ENCODE data around the gene KCNIP4. TPM values are rescaled to one million over a fixed set of nuclear protein-coding genes. Genes with fewer than 3 reads are reported as not detected.

Gene KCNIP4
- polyA plus RNA-seq, 4 donors: 10.6 to 18.3 (median 15.5) TPM

DNA sequence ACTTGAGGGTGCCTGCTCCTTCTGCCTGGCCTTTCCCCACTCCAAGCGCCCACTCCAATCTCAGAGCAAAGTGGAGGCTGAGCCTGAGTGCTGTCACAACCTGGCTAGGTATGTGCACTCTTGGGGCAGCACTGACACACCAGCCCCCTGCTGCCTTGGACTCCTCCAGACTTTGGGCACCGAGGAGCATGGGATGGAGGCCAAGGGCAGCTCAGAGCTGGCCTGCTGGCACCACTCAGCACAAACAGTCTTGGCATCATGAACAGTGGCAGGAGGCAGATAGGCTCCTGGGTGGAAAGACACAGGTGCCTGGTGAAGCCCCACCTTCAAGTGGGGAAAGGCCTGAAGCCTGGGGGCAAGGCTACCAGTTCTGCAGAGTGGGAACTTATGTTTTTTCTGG, 91.8 kb downstream of the KCNIP4 start:
- DNase-seq (ENCODE audit: low read depth in 4 of 4, low spot score in 3 of 4): no peak

DNA sequence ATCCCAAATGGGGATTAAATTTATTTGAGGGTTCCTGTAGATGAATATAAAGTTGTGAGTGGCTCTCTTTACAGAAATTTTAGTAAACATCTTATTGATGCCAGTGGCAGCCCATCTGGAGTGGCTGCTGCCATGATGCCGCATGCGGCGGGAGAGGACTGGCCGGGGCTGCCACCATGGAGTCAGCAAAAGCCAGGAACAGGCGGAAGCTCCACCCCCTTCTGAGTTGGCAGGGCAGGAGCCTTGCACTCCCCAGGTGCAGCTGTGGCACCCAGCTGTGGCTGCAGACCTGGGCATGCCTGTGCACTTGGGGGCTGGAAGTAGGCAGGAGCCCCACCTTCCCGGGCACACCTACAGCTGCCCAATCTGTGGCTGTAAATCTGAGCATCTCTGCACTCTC, 92.3 kb downstream of the KCNIP4 start:
- no peak for DNase-seq (ENCODE audit: low read depth in 4 of 4, low spot score in 3 of 4)

DNA sequence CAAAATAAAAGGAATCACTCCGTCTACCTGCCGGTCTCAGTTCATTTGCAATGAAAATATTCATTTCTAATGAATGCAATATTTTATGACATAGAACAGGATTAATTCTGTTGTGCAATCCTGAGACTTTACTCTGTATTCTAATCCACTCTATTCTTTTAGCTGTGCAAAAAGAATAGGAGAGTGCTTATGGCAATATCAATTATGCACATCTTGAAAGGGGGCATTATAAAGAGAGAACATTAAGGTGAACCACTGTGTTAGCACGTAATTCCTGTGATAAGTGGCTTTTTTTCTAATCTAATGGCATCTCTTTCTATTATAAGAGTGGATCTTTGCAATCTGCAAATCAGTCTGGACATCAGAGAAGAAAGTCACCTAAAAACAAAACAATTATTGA, 99.5 kb downstream of the KCNIP4 start:
- DNase-seq (ENCODE audit: low read depth in 4 of 4, low spot score in 3 of 4): no peak

DNA sequence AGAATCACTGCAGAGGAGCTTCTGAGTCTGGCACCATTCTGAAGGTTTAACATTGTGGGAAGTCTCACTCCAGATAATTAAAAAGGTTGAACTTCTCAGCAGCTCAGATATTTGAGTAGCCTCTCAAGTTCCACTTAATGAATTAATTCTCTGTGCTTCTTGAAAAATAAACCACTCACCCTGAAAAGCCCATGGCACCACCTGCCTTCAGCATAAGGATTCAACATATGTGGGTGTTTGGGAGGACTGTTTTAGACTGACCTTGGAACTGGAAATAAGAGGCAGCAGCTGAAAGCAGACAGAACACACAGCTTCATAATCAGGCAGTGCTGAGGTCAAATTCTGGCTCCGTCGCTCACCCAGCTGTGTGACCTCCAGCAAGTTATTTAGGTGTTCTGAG, 100.6 kb downstream of the KCNIP4 start:
- DNase-seq (ENCODE audit: low read depth in 4 of 4, low spot score in 3 of 4): no peak

DNA sequence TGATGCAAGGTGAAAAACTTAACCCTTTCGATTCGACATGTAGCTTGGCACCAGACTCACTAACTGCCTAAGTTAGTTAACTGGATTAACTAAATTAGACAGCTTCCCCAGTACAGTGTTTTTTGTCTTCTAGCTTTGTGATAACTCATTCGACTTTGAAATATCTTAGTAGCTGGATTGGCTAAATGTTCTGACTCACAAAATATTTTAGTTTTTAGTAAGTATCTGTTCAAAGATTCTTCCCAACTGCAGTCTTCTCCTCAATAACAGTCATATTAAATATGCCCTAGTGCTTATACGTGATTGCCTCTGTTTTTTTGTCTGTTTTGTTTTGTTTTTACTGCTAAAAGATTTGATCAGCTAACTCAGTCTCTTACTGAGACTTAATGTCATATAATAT, 102.9 kb downstream of the KCNIP4 start:
- DNase-seq (ENCODE audit: low read depth in 4 of 4, low spot score in 3 of 4): no peak

DNA sequence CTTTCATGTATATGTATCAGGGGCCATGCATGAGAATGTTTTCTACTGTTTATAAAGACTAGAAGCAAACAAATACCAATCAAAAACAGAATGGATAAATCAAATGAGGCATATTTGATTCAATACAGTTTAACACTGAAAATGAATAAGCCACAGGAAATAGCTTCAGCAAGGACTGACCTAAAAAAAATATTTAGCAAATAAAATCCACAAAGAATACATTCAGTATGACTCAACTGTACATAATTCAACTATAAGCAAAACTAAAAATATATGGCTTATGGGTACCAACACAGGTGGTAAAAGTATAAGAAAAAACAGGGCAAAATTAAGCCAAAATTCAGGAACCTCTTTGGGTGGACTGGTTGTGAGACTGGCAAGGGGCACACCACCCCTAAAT, 112.9 kb downstream of the KCNIP4 start:
- DNase-seq (ENCODE audit: low read depth in 4 of 4, low spot score in 3 of 4): no peak

DNA sequence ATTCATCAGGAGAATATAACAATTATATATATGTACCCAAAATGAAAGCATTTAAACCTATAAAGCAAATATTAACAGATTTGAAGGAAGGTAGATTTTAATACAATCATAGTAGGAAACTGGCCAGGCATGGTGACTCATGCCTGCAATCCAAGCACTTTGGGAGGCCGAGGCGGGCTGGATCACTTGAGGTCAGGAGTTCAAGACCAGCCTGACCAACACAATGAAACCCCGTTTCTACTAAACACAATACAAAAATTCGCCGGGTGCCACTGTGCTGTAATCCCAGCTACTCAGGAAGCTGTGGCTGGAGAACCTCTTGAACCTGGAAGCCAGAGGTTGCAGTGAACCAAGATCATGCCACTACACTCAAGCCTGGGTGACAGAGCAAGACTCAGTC, 118.3 kb downstream of the KCNIP4 start:
- no peak for DNase-seq (ENCODE audit: low read depth in 4 of 4, low spot score in 3 of 4)

DNA sequence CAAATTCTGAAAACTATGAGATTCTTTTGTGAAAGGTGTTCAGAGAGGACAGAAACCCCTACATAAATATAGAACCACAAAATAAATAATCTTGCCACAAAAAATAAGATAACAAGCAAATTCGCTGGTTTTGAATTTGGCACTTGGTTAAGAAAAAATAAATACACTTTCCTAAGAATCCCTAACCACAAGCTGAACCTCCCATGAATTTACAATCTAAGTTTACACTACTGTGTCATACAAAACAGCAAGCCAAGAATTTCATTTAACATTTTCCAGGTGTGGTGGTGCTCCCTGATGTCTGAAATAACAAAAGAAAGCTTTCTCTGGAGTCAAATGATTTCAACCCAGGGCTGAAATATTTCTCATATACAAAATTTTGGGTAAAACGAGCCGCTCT, 121.0 kb downstream of the KCNIP4 start:
- DNase-seq (ENCODE audit: low read depth in 4 of 4, low spot score in 3 of 4): no peak

DNA sequence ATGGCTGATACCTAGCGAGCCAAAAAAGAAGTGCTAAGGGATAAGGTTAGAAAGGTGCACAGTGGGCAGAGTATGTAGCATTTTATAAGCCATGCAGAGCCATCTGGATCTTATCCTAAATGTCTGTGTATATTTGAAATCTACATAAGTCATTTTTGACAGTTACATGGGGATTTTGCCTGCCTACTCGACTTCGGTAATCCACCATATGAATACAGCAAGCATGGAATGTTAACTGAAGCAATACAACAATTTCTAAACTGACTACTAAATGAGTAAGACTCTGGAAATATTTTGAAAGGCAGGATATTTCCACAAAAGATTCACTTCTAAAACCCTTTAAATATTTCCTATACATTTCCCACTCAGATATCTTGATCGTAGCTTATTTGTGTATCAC, 122.5 kb downstream of the KCNIP4 start:
- no peak for DNase-seq (ENCODE audit: low read depth in 4 of 4, low spot score in 3 of 4)

DNA sequence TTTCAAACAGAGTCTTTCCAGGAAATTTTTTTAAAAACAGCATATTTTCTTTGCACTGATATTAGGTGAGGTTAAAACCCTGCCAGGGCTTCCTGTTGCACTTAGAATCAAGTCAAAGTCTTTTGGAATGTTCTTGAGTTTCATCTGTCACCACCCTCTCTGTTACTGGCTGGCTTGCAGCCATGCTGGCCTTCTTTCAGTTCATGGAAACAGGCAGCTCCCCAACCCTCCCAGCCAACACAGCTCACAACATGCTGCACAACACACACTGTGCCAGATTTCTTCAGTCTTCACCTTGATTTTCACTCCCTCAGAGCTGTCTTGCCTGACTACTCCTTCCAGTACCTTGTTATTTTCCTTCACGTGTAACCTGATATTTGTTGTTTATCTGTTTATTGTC, 129.5 kb downstream of the KCNIP4 start:
- DNase-seq (ENCODE audit: low read depth in 4 of 4, low spot score in 3 of 4): no peak

DNA sequence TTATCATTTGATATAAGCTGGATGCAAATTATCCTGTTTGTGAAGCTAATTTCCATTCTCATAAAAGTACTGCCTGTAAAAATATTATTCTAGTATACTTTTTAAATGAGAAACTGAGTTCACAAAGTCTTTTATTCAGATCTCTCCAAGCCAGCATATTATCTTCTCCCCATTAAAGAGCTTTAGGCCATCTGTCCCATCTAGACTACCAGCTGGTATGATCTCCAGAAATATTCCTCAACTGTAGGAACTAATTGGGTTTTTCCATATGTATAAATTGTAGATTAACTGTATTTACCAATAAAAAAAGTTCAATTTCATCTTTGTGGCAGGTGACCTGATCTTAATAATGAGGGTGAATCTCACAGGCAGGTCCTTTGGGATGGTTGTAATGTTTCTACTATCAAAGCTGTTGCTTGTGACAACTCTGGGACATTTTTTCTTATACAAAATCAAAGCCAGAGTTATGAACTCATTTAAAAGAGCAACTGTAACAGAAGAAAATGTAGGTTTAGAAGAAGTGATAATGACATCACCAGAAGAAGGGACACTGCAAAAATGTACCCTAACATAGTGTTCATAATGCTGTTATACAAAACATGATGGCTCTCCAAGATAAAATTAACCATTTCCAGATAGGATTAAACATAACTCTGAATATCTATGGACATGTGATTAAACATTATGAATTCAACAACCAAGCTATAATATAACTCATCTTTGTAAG, 132.8 kb downstream of the KCNIP4 start:
- no peak for DNase-seq (ENCODE audit: low read depth in 4 of 4, low spot score in 3 of 4)

DNA sequence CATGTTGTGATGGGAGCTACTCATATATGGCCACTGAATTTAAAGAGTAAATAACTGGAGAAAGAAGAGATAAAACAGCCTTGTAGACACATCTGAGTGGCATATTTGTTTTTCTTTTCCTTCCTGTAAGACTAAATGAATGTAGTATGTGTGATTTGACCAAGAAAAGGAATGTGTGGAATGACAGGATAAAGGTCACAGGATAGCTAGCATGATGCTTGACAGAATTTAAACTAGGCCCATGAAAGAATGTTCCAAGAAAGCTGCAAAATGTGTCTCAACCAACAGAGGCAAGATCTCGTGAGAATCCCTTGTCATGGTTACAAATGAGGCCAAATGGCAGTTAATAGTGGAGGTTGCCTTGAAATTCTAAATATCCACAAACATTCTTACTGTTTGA, 137.0 kb downstream of the KCNIP4 start:
- no peak for DNase-seq (ENCODE audit: low read depth in 4 of 4, low spot score in 3 of 4)

DNA sequence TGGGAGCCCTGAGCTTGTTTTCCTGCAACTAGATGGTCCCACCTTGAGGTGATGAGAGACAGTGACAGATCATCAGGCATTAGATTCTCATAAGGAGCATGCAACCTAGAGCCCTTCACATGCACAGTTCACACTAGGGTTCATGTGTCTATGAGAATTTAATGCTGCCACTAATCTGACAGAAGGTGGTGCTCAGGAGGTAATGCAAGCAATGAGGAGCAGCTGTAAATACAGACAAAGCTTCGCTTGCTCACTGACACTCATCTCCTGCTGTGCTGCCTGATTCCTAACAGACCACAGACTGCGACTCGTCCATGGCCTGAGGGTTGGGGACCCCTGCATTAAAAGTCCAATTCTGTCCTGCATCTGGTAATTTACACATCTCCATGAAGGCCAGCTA, 141.6 kb downstream of the KCNIP4 start:
- DNase-seq (ENCODE audit: low read depth in 4 of 4, low spot score in 3 of 4): no peak

DNA sequence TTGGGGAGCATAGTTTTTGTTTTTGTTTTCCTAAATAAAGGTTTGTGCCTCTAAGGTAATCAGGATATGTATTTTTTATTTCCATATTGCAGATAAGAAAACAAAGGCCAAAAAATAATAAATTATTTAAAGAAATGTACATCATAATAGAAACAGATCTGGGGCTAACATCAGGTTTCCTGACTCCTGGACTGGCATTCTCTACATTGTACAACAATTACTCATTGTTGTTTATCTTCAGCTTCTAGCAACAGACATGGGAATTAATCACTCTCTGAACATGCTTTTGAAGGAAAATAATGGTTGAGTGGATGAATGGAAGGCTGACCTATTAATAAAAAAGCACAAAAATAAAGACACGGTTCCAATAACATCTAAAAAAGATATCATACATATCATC, 146.2 kb downstream of the KCNIP4 start:
- no peak for DNase-seq (ENCODE audit: low read depth in 4 of 4, low spot score in 3 of 4)

DNA sequence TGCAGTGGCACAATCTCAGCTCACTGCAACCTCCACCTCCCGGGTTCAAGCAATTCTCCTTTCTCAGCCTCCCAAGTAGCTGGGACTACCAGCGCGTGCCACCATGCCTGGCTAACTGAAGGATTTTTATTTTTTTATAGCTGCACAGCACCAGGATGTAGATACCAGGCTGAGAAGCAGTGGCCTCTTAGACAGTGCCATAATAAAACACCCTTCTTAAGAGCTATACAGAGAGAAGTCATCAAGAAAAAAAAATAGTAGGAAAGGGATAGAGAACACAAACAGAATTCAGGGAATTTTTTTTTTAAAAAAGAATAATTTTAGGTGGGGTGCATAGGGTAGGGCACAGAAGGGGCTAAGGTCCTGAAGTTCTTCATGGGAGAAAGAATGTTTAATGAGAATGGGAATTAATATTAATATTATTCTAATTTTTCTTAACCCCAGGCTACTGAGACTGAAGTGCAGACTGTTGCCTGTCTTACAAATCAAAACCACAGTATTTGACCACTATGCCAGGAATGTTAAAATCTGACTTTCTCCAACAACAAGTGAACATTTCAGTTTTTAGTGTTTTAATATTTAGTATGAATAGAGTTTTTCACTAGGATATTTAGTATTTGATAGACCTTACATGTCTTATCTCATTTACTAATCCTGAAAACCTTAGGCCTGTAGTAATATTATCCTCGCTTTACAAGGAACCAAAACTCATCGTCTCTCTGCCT, 146.7 kb downstream of the KCNIP4 start:
- no peak for DNase-seq (ENCODE audit: low read depth in 4 of 4, low spot score in 3 of 4)

DNA sequence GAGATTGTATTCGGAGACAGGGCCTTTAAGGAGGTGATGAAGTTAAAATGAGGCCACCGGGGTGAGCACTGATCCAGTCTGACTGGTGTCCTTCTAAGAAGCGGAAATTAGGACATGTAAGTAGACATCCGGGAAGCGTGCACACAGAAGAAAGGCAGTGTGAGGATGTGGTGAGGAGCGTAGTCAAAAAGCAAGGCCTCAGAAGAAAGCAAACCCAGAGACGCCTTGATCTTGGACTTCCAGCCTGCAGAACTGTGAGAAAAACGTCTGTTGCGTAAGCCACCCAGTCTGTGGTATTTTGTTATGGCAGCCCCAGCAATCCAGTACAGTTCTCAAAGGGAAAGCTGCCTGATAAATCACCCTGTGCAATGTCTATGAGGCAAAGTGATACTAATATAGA, 153.5 kb downstream of the KCNIP4 start:
- DNase-seq (ENCODE audit: low read depth in 4 of 4, low spot score in 3 of 4): no peak

DNA sequence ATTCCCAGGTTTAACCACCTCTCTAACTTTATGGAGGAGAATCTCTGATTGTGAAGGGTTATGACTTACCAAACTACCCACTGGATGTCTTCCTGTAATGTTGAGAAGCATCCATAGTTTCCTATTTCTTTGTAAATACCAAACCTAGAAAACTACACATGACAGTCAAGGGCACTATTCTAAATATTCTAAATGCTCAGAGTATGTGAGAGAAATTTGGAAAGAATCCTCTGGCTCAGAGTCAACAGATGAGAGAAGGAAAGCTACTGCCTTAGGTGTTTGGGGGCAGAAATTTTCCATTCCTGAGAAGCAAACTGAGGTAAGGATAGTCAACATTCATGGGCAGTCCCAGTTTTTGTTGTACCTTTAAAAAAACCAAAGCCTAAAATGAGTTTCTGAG, 155.8 kb downstream of the KCNIP4 start:
- no peak for DNase-seq (ENCODE audit: low read depth in 4 of 4, low spot score in 3 of 4)

DNA sequence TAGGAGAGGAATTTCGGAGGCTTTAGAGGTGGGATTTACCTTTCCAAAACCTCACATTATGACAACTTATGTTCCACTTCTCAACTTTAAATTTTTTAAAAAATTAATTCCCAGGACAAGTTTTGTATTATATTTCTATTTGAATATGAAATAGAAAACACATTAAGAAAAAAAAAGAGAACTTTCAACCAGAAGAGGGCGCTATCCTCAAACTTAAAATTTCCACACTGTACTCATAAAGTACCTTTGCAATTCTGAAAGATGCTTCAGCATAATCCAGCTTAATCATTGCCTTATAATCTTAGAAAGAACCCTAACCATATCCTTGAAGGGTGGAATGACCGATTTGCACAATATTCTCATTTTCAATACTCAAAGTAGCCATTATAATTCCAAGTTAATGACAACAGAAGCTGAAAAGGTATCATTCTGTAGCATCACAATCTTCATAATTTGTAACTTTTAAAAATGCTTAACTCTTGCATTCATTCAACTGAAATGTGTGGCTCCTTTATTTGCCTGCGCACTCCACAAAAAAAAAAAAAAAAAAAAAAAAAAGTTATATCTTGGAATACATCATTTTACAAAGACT, 158.0 kb downstream of the KCNIP4 start:
- DNase-seq (ENCODE audit: low read depth in 4 of 4, low spot score in 3 of 4): no peak

DNA sequence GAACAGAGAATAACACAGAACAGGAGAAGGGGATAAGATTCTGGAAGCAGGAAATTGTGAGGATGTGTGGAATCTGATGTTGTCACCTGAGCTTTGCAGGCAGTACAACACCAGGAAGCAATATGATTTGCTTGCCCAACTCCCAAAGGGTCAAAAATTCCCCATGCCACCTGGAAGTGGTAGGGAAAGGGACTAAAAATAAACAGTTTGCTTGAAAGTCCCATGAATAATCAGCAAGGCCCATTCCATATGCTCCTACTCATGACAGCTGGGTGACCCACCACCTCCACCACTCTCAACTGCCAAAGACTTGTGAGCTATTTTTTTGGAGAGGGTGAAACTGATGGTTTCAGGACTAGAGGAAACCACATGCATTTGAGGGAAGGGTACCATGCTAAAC, 168.4 kb downstream of the KCNIP4 start:
- DNase-seq (ENCODE audit: low read depth in 4 of 4, low spot score in 3 of 4): no peak

DNA sequence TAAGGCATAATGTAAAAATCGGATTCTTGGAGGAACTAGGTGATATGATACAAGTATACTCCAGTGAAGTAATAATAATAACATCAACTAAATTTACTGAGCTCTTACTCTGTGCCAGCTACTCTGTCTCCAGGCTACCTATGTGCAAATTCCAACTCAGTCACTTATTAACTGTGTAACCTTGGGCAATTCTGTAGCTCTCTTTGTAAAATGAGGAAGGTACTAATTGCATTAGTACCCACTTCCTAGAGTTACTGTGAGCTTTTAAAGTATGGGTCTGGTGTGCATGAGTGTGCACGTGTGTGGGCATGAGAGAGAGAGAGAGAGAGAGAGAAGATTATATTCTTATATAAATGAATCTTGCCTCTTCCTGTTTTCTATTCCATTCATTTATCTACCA, 169.9 kb downstream of the KCNIP4 start:
- DNase-seq (ENCODE audit: low read depth in 4 of 4, low spot score in 3 of 4): no peak

DNA sequence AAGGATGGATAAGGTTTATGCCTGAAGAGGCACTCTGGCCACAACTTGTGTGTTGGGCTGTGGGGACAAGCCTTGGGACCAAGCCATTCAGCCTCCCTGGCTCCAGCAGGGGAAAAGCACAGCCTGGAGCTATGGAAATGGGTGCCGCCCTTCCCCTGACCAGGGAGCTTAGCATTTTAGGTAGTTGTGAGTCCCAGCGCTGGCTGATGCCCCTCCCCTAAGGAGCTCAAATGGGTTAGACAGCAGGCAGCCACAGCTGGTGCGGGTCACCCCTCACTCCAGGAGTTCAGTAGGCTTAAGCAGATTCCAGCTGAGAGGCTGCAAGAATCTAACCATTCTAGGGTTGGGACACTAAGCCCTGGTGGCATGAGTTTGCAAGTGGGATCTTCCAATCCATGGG, 172.9 kb downstream of the KCNIP4 start:
- DNase-seq (ENCODE audit: low read depth in 4 of 4, low spot score in 3 of 4): no peak

Data from right renal pelvis (tissue), 4 donors.